ENCODE results near the gene PRICKLE4.
"Not testable (repeated sequence)": the region's sequence is repeated elsewhere in the genome, so short reads cannot be mapped to it uniquely, and the experiment has no call there.

GRCh38 chr6:41811946-41812345 is 31.4 kb downstream of the PRICKLE4 start:
- not testable (repeated sequence) for TF ChIP-seq CTCF, POLR2A (IDR thresholded peaks at IDR 0.05)

All from esophagus squamous epithelium (tissue), 4 donors.